ENCODE results near the gene SCCPDH. TPM values are rescaled to one million over a fixed set of nuclear protein-coding genes. Genes with fewer than 3 reads are reported as not detected.
"Not testable (repeated sequence)": the region's sequence is repeated elsewhere in the genome, so short reads cannot be mapped to it uniquely, and the experiment has no call there.

The SCCPDH gene
- polyA plus RNA-seq, 2 of the 4 experiments (the other 2 are of a cell fraction) = 49.3 to 59.8 TPM

DNA sequence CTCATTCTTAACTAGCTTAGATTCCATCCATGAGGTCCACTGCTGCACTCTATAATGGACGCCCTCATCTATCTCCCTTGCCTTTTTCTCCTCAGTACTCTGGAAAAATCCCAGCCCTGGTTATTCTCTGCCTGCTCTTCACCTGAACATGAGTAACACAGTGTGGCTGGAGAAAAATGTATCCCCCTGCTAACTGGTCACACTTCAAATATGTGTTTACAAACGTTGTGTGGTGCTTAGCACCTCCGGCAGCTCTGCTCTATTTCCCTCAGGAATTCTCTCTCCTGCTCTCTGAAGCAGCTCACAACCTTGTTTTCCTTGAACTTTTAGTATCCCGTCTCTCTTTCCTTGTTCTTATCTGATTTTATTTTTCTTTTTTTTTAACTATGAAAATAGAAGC, 4.1 kb downstream of the SCCPDH start:
- FAIRE-seq (no peak), DNase-seq (ENCODE audit: low read depth in 1 of 2, low spot score in 1 of 2) (no peak), ATAC-seq (no peak)
- no peak overlapping the region for H3K4me2 ChIP-seq
- ChIA-PET CTCF (no interaction called here), POLR2A (no interaction called here)
- H3K4me1 ChIP-seq = peaks cover 14% of the 10 kb centered on the region; the same call in 2 of the 3 replicates
- TF ChIP-seq CHD2 (IDR thresholded peaks at IDR 0.05; ENCODE audit: low read length, partially characterized antibody) (no peak), BHLHE40 (IDR thresholded peaks at IDR 0.05; ENCODE audit: low read depth, low read length) (no peak), RAD21 (conservative IDR thresholded peaks at IDR 0.05 in 1 of 2, IDR thresholded peaks at IDR 0.05 in 1 of 2) (no peak), FOXS1 (CRISPR knock-in tag; IDR thresholded peaks at IDR 0.05) (no peak), CHD4 (IDR thresholded peaks at IDR 0.05; ENCODE audit: borderline replicate concordance) (no peak), HOXB13 (CRISPR knock-in tag; IDR thresholded peaks at IDR 0.05; ENCODE audit: low read depth) (no peak), POLR2AphosphoS2 (conservative IDR thresholded peaks at IDR 0.05; ENCODE audit: low read length) (no peak), MAFK (IDR thresholded peaks at IDR 0.05; ENCODE audit: partially characterized antibody) (no peak), EP300 (IDR thresholded peaks at IDR 0.05) (no peak), HEYL (CRISPR knock-in tag; IDR thresholded peaks at IDR 0.05) (no peak), FOSL2 (IDR thresholded peaks at IDR 0.05) (no peak), FOSL2 (CRISPR knock-in tag; IDR thresholded peaks at IDR 0.05) (no peak), NR3C1 (IDR thresholded peaks at IDR 0.05) (no peak), HDAC2 (IDR thresholded peaks at IDR 0.05) (no peak)
- TF ChIP-seq, protein P1, sequence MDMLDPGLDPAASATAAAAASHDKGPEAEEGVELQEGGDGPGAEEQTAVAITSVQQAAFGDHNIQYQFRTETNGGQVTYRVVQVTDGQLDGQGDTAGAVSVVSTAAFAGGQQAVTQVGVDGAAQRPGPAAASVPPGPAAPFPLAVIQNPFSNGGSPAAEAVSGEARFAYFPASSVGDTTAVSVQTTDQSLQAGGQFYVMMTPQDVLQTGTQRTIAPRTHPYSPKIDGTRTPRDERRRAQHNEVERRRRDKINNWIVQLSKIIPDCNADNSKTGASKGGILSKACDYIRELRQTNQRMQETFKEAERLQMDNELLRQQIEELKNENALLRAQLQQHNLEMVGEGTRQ (IDR thresholded peaks at IDR 0.05) = no peak
- TF ChIP-seq, protein P2, sequence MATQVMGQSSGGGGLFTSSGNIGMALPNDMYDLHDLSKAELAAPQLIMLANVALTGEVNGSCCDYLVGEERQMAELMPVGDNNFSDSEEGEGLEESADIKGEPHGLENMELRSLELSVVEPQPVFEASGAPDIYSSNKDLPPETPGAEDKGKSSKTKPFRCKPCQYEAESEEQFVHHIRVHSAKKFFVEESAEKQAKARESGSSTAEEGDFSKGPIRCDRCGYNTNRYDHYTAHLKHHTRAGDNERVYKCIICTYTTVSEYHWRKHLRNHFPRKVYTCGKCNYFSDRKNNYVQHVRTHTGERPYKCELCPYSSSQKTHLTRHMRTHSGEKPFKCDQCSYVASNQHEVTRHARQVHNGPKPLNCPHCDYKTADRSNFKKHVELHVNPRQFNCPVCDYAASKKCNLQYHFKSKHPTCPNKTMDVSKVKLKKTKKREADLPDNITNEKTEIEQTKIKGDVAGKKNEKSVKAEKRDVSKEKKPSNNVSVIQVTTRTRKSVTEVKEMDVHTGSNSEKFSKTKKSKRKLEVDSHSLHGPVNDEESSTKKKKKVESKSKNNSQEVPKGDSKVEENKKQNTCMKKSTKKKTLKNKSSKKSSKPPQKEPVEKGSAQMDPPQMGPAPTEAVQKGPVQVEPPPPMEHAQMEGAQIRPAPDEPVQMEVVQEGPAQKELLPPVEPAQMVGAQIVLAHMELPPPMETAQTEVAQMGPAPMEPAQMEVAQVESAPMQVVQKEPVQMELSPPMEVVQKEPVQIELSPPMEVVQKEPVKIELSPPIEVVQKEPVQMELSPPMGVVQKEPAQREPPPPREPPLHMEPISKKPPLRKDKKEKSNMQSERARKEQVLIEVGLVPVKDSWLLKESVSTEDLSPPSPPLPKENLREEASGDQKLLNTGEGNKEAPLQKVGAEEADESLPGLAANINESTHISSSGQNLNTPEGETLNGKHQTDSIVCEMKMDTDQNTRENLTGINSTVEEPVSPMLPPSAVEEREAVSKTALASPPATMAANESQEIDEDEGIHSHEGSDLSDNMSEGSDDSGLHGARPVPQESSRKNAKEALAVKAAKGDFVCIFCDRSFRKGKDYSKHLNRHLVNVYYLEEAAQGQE (IDR thresholded peaks at IDR 0.05) = no peak
- TF ChIP-seq, protein P3, sequence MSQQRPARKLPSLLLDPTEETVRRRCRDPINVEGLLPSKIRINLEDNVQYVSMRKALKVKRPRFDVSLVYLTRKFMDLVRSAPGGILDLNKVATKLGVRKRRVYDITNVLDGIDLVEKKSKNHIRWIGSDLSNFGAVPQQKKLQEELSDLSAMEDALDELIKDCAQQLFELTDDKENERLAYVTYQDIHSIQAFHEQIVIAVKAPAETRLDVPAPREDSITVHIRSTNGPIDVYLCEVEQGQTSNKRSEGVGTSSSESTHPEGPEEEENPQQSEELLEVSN (IDR thresholded peaks at IDR 0.05; ENCODE audit: borderline replicate concordance, low read depth) = no peak
- WGBS (ENCODE audit: missing lambda C conversion rate) = 86% methylated on average over 4 of the region's 4 CpGs
- H3K27ac ChIP-seq = no peak overlapping the region
- no peak overlapping the region for H3K4me3 ChIP-seq
- H3K9me3 ChIP-seq = no peaks in the 10 kb centered on the region

DNA sequence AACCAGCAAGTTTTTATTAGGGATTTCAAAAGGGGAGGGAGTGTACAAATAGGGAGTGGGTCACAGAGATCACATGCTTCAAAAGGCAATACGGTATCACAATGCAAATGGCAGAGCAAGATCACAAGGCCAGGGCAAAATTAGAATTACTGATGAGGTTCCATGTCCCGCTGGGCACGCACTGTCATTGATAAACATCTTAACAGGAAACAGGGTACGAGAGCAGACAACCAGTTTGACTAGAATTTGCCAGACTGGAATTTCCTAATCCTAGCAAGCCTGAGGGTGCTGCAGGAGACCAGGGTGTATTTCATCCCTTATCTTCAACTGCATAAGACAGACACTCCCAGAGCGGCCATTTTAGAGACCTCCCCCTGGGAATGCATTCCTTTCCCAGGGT, 4.8 kb downstream of the SCCPDH start:
- DNase-seq (ENCODE audit: low read depth in 1 of 2, low spot score in 1 of 2); CTCF ChIA-PET; H3K27ac ChIP-seq; ATAC-seq; H3K9me3 ChIP-seq; POLR2A ChIA-PET; H3K4me2 ChIP-seq; H3K4me3 ChIP-seq; FAIRE-seq: not testable (repeated sequence)
- 94% methylated on average over 5 of the region's 5 CpGs for WGBS (ENCODE audit: missing lambda C conversion rate)
- peaks cover 13% of the 10 kb centered on the region; the same call in 2 of the 3 replicates for H3K4me1 ChIP-seq

DNA sequence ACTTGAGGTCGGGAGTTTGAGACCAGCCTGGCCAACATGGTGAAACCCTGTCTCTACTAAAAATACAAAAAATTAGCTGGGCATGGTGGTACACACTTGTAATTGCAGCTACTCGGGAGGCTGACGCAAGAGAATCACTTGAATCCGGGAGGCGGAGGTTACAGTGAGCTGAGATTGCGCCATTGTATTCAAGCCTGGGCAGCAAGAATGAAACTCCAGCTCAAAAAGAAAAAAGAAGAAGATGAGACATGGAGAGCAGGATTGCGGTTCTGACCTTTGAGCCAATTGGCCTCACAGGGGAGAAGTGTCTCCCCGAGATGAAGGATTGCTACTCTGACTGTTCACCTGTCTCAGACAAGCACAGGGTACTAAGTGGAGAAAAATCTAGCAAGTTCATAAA, 6.6 kb downstream of the SCCPDH start:
- H3K4me3 ChIP-seq = no peak overlapping the region
- no peak for TF ChIP-seq CHD2 (IDR thresholded peaks at IDR 0.05; ENCODE audit: low read length, partially characterized antibody)
- TF ChIP-seq BHLHE40 (IDR thresholded peaks at IDR 0.05; ENCODE audit: low read depth, low read length) = no peak
- no peak for TF ChIP-seq RCOR1 (IDR thresholded peaks at IDR 0.05; ENCODE audit: low read depth, low read length)
- TF ChIP-seq, protein P4, sequence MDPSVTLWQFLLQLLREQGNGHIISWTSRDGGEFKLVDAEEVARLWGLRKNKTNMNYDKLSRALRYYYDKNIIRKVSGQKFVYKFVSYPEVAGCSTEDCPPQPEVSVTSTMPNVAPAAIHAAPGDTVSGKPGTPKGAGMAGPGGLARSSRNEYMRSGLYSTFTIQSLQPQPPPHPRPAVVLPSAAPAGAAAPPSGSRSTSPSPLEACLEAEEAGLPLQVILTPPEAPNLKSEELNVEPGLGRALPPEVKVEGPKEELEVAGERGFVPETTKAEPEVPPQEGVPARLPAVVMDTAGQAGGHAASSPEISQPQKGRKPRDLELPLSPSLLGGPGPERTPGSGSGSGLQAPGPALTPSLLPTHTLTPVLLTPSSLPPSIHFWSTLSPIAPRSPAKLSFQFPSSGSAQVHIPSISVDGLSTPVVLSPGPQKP (IDR thresholded peaks at IDR 0.05; ENCODE audit: low read depth, low read length) = no peak
- TF ChIP-seq SREBF2 (IDR thresholded peaks at IDR 0.05) = no peak
- TF ChIP-seq, protein P5, sequence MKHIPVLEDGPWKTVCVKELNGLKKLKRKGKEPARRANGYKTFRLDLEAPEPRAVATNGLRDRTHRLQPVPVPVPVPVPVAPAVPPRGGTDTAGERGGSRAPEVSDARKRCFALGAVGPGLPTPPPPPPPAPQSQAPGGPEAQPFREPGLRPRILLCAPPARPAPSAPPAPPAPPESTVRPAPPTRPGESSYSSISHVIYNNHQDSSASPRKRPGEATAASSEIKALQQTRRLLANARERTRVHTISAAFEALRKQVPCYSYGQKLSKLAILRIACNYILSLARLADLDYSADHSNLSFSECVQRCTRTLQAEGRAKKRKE (CRISPR knock-in tag; IDR thresholded peaks at IDR 0.05; ENCODE audit: low read depth) = no peak
- no peak for TF ChIP-seq ZC3H11A (IDR thresholded peaks at IDR 0.05)
- no peak overlapping the region for H3K4me2 ChIP-seq
- H3K27ac ChIP-seq = no peak overlapping the region
- H3K9me3 ChIP-seq = no peaks in the 10 kb centered on the region
- H3K4me1 ChIP-seq = peaks cover 7% of the 10 kb centered on the region; the same call in 2 of the 3 replicates
- ATAC-seq (no peak), DNase-seq (ENCODE audit: low read depth in 1 of 2, low spot score in 1 of 2) (no peak), FAIRE-seq (no peak)
- POLR2A ChIA-PET = no interaction called here
- CTCF ChIA-PET = interaction anchor here (0.9 to 1.5 kb wide), 2 partner anchors 22 to 35 kb away, joined by 4 read pairs; no protein-coding TSS in a partner anchor
- WGBS (ENCODE audit: missing lambda C conversion rate) = 93% methylated on average over 8 of the region's 8 CpGs

DNA sequence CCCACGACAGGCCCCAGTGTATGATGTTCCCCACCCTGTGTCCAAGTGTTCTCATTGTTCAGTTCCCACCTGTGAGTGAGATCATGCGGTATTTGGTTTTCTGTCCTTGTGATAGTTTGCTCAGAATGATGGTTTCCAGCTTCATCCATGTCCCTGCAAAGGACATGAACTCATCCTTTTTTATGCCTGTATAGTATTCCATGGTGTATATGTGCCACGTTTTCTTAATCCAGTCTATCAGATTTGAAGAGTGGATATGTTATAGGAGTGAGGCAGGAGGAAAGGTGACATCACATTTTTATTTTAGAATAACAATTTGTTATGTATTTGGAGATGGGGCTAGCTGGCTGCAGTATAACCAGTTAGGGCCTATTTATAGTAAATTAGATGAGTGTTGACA, 7.7 kb downstream of the SCCPDH start:
- 78% methylated on average over 2 of the region's 3 CpGs for WGBS (ENCODE audit: missing lambda C conversion rate)
- H3K4me3 ChIP-seq; H3K27ac ChIP-seq; POLR2A ChIA-PET; H3K4me2 ChIP-seq; CTCF ChIA-PET; FAIRE-seq; ATAC-seq; H3K4me1 ChIP-seq; DNase-seq (ENCODE audit: low read depth in 1 of 2, low spot score in 1 of 2); H3K9me3 ChIP-seq: not testable (repeated sequence)

Measured in A549 (cell line).